HCT116 (cell line): ENCODE results near the gene P3H4. TPM values are rescaled to one million over a fixed set of nuclear protein-coding genes. Genes with fewer than 3 reads are reported as not detected.
A peak's percentile ranks its signal among the peaks of the same experiment; 100 is the strongest.

Experiments used
- ATAC-seq: fragments of 200-7000 bp; cut with Tn5 transposase; 2 replicates; pipeline ENCODE4 v1.9.1; 2020; ENCODE audit warnings: mild to moderate bottlenecking, moderate library complexity
- BruUV-seq: library from RNA; stranded (reverse); fragments of 400-500 nt; replicated peaks from 2 replicates; lab custom pipeline; 2021; lab: Mats Ljungman, UMichigan
- CTCF ChIA-PET: fragments of 300-600 bp; sonication (Branson Sonifier 250); formaldehyde crosslinking; loops from one replicate; lab custom pipeline; 2021; ENCODE audit warnings: antibody characterized with exemption; lab: Charles Lee
- POLR2A ChIA-PET: fragments of 300-600, 350-600 bp; sonication (Branson Sonifier 250); formaldehyde crosslinking; loops from one replicate; lab custom pipeline; 2021; ENCODE audit warnings: antibody characterized with exemption; lab: Charles Lee
- RAD21 ChIA-PET, 2 experiments: fragments of 300-600 bp; sonication (Branson Sonifier 250); formaldehyde crosslinking; loops; one replicate each; lab custom pipeline; 2023; ENCODE audit warnings: low total read pairs in 2 of 2; ENCODE audit not compliant: uncharacterized antibody in 2 of 2, unreplicated experiment in 2 of 2, low non-redundant PET in 1 of 2; lab: Charles Lee
- DNase-seq: peaks from one replicate; pipeline ENCODE4 v3.0.0-alpha.2; 2010; ENCODE audit warnings: low read depth, low spot score
- H2AFZ ChIP-seq: fragments of 200-600 bp; shearing (Covaris generic), sonication (generic); 2 replicates; pipeline ENCODE4 v1.6.1; 2017; ENCODE audit warnings: low read depth, mixed run types, mixed read lengths, antibody characterized with exemption, low read length; ENCODE audit not compliant: poor library complexity, severe bottlenecking
- H3K27ac ChIP-seq: 2 replicates; pipeline ENCODE4 v1.5.1; 2012; ENCODE audit warnings: low read depth, low read length
- H3K27me3 ChIP-seq: fragments of 200-600 bp; sonication (generic); 2 replicates; pipeline ENCODE4 v1.6.1; 2016; ENCODE audit warnings: mixed run types, low read length, mixed read lengths; ENCODE audit not compliant: insufficient read depth
- H3K36me3 ChIP-seq, 2 experiments: fragments of 200-500 bp in 1 of 2; fragments of 200-600 bp in 1 of 2; sonication (Bioruptor generic) in 1 of 2; sonication (generic) in 1 of 2; 2 replicates each; pipeline versions ENCODE4 v1.5.1 to v1.6.1; 2014 to 2016; ENCODE audit warnings: low read length in 2 of 2, inconsistent platforms in 1 of 2, mixed read lengths in 1 of 2, mixed run types in 1 of 2; ENCODE audit not compliant: insufficient read depth in 2 of 2, control insufficient read depth in 1 of 2
- H3K4me1 ChIP-seq, 2 experiments: fragments of 200-600 bp in 1 of 2; sonication (generic) in 1 of 2; 2 replicates each; pipeline versions ENCODE4 v1.5.1 to v1.6.1; 2012 to 2017; ENCODE audit warnings: low read length in 2 of 2, inconsistent platforms in 1 of 2, mild to moderate bottlenecking in 1 of 2, mixed read lengths in 1 of 2, mixed run types in 1 of 2, moderate library complexity in 1 of 2; ENCODE audit not compliant: insufficient read depth in 2 of 2, control insufficient read depth in 1 of 2
- H3K4me2 ChIP-seq: fragments of 200-600 bp; sonication (generic); 2 replicates; pipeline ENCODE4 v1.6.1; 2017; ENCODE audit warnings: mixed run types, low read length, mixed read lengths
- H3K4me3 ChIP-seq, 2 experiments: fragments of 200-600 bp in 1 of 2; sonication (generic) in 1 of 2; replicated peaks in 1 of 2; 2 replicates each; pipeline ENCODE4 v1.5.1; 2011 to 2016; ENCODE audit warnings: low read length in 2 of 2, control low read depth in 1 of 2, low read depth in 1 of 2, mild to moderate bottlenecking in 1 of 2, mixed read lengths in 1 of 2, mixed run types in 1 of 2
- H3K79me2 ChIP-seq: fragments of 200-600 bp; sonication (generic); 2 replicates; pipeline ENCODE4 v1.6.1; 2017; ENCODE audit warnings: mild to moderate bottlenecking, mixed run types, low read length, moderate library complexity, mixed read lengths; ENCODE audit not compliant: insufficient read depth
- H3K9ac ChIP-seq: fragments of 200-600 bp; sonication (generic); 2 replicates; pipeline ENCODE4 v1.6.1; 2016; ENCODE audit warnings: low read length, mixed read lengths
- H3K9me2 ChIP-seq: fragments of 200-600 bp; sonication (generic), shearing (Covaris generic); 2 replicates; pipeline ENCODE4 v1.6.1; 2017; ENCODE audit warnings: mixed run types, mild to moderate bottlenecking, moderate library complexity; ENCODE audit not compliant: insufficient read depth
- H3K9me3 ChIP-seq, 2 experiments: fragments of 200-500 bp in 1 of 2; fragments of 200-600 bp in 1 of 2; sonication (Bioruptor generic) in 1 of 2; sonication (generic) in 1 of 2; 2 replicates each; pipeline ENCODE4 v1.6.1; 2014 to 2017; ENCODE audit warnings: low read length in 2 of 2, mixed read lengths in 2 of 2, inconsistent platforms in 1 of 2, low read depth in 1 of 2, mild to moderate bottlenecking in 1 of 2, mixed run types in 1 of 2, moderate library complexity in 1 of 2; ENCODE audit not compliant: control insufficient read depth in 1 of 2, insufficient read depth in 1 of 2
- H4K20me1 ChIP-seq: fragments of 200-600 bp; sonication (generic), shearing (Covaris generic); 2 replicates; pipeline ENCODE4 v1.6.1; 2017; ENCODE audit warnings: mixed run types, mild to moderate bottlenecking, moderate library complexity; ENCODE audit not compliant: insufficient read depth
- ATF3 ChIP-seq: IDR thresholded peaks from 2 replicates; pipeline ENCODE4 v1.6.1; 2012
- CEBPB ChIP-seq: IDR thresholded peaks from 2 replicates; pipeline ENCODE4 v1.6.1; 2012; ENCODE audit warnings: low read depth
- CTCF ChIP-seq, 3 experiments: fragments of 200-600 bp in 1 of 3; sonication (generic) in 1 of 3; IDR thresholded peaks in 2 of 3; conservative IDR thresholded peaks in 1 of 3; 2 replicates each; pipeline ENCODE4 v1.5.1; 2012 to 2017; ENCODE audit warnings: low read depth in 2 of 3, low read length in 2 of 3, antibody characterized with exemption in 1 of 3, borderline replicate concordance in 1 of 3, control low read depth in 1 of 3, mild to moderate bottlenecking in 1 of 3, mixed read lengths in 1 of 3, mixed run types in 1 of 3, moderate library complexity in 1 of 3; ENCODE audit not compliant: insufficient read depth in 1 of 3
- EGR1 ChIP-seq: IDR thresholded peaks from 2 replicates; pipeline ENCODE4 v1.6.1; 2012; ENCODE audit warnings: low read depth
- EZH2 ChIP-seq: fragments of 200-600 bp; sonication (generic); IDR thresholded peaks from 2 replicates; pipeline ENCODE4 v1.6.1; 2017; ENCODE audit warnings: antibody characterized with exemption, mixed run types
- EZH2phosphoT487 ChIP-seq: fragments of 200-600 bp; IDR thresholded peaks from 2 replicates; pipeline ENCODE4 v1.6.1; 2018; ENCODE audit warnings: antibody characterized with exemption, borderline replicate concordance
- FOSL1 ChIP-seq: IDR thresholded peaks from 2 replicates; pipeline ENCODE4 v1.6.1; 2012; ENCODE audit warnings: low read depth
- JUND ChIP-seq: IDR thresholded peaks from 2 replicates; pipeline ENCODE4 v1.6.1; 2012
- MAX ChIP-seq: IDR thresholded peaks from 2 replicates; pipeline ENCODE4 v1.6.1; 2012
- POLR2A ChIP-seq: IDR thresholded peaks from 2 replicates; pipeline ENCODE4 v1.7.0; 2011; ENCODE audit warnings: borderline replicate concordance; ENCODE audit not compliant: insufficient read depth, insufficient read length; ENCODE audit errors: extremely low read depth
- POLR2AphosphoS5 ChIP-seq: IDR thresholded peaks from 2 replicates; pipeline ENCODE4 v1.6.1; 2011; ENCODE audit warnings: mild to moderate bottlenecking, low read depth, low read length, moderate library complexity
- RAD21 ChIP-seq: IDR thresholded peaks from 2 replicates; pipeline ENCODE4 v1.6.1; 2012; ENCODE audit warnings: low read depth, mild to moderate bottlenecking
- REST ChIP-seq: IDR thresholded peaks from 2 replicates; pipeline ENCODE4 v1.6.1; 2012; ENCODE audit warnings: low read depth
- SIN3A ChIP-seq: IDR thresholded peaks from 2 replicates; pipeline ENCODE4 v1.6.1; 2012; ENCODE audit warnings: low read depth
- SP1 ChIP-seq: IDR thresholded peaks from 2 replicates; pipeline ENCODE4 v1.6.1; 2012; ENCODE audit warnings: low read depth
- SRF ChIP-seq: IDR thresholded peaks from 2 replicates; pipeline ENCODE4 v1.6.1; 2012; ENCODE audit warnings: low read depth
- TCF7L2 ChIP-seq: IDR thresholded peaks from 2 replicates; pipeline ENCODE4 v1.7.0; 2011; ENCODE audit warnings: borderline replicate concordance, inconsistent platforms; ENCODE audit not compliant: insufficient read depth, insufficient read length; ENCODE audit errors: extremely low read depth
- YY1 ChIP-seq: IDR thresholded peaks from 2 replicates; pipeline ENCODE4 v1.6.1; 2011; ENCODE audit warnings: low read length, low read depth, moderate library complexity, mild to moderate bottlenecking; ENCODE audit not compliant: insufficient replicate concordance; ENCODE audit errors: extremely low read depth
- ZFX ChIP-seq: fragments of 450-650 bp; IDR thresholded peaks from 2 replicates; pipeline ENCODE4 v1.6.1; 2017
- ZNF274 ChIP-seq: fragments of 200-500 bp; sonication (Bioruptor generic); IDR thresholded peaks from 2 replicates; pipeline ENCODE4 v1.6.1; 2014; ENCODE audit warnings: mild to moderate bottlenecking, low read depth, low read length, inconsistent platforms
- intact Hi-C: fragments of 100-400 bp; cut with micrococcal nuclease; formaldehyde crosslinking; loops from 2 replicates; pipeline ENCODE4 v1.10.0; 2022
- total RNA-seq: library from RNA; stranded (reverse); gene quantifications from one replicate; pipeline ENCODE4 v1.2.1, GENCODE V29; 2021; ENCODE audit not compliant: unreplicated experiment

The P3H4 gene
- total RNA-seq, 1 experiment from 2014 or later: 23.4 TPM

GRCh38 chr17:41786227-41787020, 25.3 kb downstream of the P3H4 start, which contains the start of gene JUP:
Gene JUP, minus strand, starts transcription at chr17:41786711. Its CDS starts 14,857 bp downstream, at chr17:41771854.
- no peak within 1 kb of the TSS for H2AFZ ChIP-seq
- H3K9ac ChIP-seq: peak within 1 kb of the TSS; percentile 89
- H3K4me3 ChIP-seq: peak within 1 kb of the TSS; percentile 78 to 80
- peaks cover 47% of the 10 kb centered on the region for H3K79me2 ChIP-seq
- POLR2A ChIA-PET: interaction anchor here (0.5 to 4.5 kb wide), 23 partner anchors 8 to 945 kb away, joined by 3 to 77 read pairs (median 5); partner anchors contain the start of genes FKBP10, ODAD4 and P3H4
- H3K27me3 ChIP-seq: no peaks in the 10 kb centered on the region
- no peaks in the 10 kb centered on the region for H3K9me3 ChIP-seq
- ATAC-seq: peak; percentile 94
- CTCF ChIA-PET: interaction anchor here (0.6 to 4.2 kb wide), 25 partner anchors 8 to 144 kb away, joined by 3 to 109 read pairs (median 3); partner anchors contain the start of genes ACLY, KLHL11, ODAD4 and P3H4
- H3K36me3 ChIP-seq: no peaks in the 10 kb centered on the region
- H4K20me1 ChIP-seq: no peaks in the 10 kb centered on the region
- H3K4me1 ChIP-seq: peaks cover 35 to 60% of the 10 kb centered on the region in 2 experiments
- peak within 1 kb of the TSS; percentile 98 for H3K4me2 ChIP-seq
- RAD21 ChIA-PET: interaction anchor here (0.6 to 2.4 kb wide), 7 partner anchors 9 to 52 kb away, joined by 3 to 13 read pairs (median 6); no protein-coding TSS in a partner anchor
- peak within 1 kb of the TSS; percentile 95 for H3K27ac ChIP-seq
- H3K9me2 ChIP-seq: no peaks in the 10 kb centered on the region
- peak; percentile 99 for DNase-seq
- no TSS peak for BruUV-seq
- intact Hi-C loops: loop anchor here (1.0 to 2.0 kb wide), 2 partner anchors 14 kb away; no protein-coding TSS in a partner anchor
- no peak for TF ChIP-seq EZH2phosphoT487
- no peak for TF ChIP-seq TCF7L2
- peak in 2 of 3 experiments; percentile 71 to 75; a peak in 5 of 6 replicates for TF ChIP-seq CTCF (IDR thresholded peaks at IDR 0.05 in 2 of 3, conservative IDR thresholded peaks at IDR 0.05 in 1 of 3; ENCODE audit: borderline replicate concordance in 1 of 3, insufficient read depth in 1 of 3, low read depth in 2 of 3, low read length in 2 of 3)
- no peak for TF ChIP-seq JUND
- no peak for TF ChIP-seq SRF
- peak; percentile 61; the same call in 1 of the 2 replicates for TF ChIP-seq ZFX
- no peak for TF ChIP-seq REST
- TF ChIP-seq SP1: peak; percentile 100
- TF ChIP-seq MAX: peak; percentile 32; the same call in 1 of the 2 replicates
- TF ChIP-seq ZNF274: no peak
- peak; percentile 46; the same call in 1 of the 2 replicates for TF ChIP-seq RAD21
- peak; percentile 15; the same call in 1 of the 2 replicates for TF ChIP-seq SIN3A
- no peak for TF ChIP-seq FOSL1
- peak; percentile 89 for TF ChIP-seq POLR2AphosphoS5
- no peak for TF ChIP-seq ATF3
- no peak for TF ChIP-seq YY1
- peak; percentile 45 for TF ChIP-seq POLR2A
- TF ChIP-seq CEBPB: no peak
- no peak for TF ChIP-seq EGR1
- TF ChIP-seq EZH2: no peak
